Activated T-cell treated with anti-CD3 and anti-CD28 coated beads for 48 hours (primary cell): Measurements from ENCODE around the gene CTNNBIP1.
"Not testable (repeated sequence)": the region's sequence is repeated elsewhere in the genome, so short reads cannot be mapped to it uniquely, and the experiment has no call there.

Experiments used
- DNase-seq: peaks from one replicate; pipeline ENCODE4 v3.0.0-alpha.2; 2020; ENCODE audit warnings: low read depth

The CTNNBIP1 gene

GRCh38 chr1:9803003-9803918 lies 106.8 kb downstream of the CTNNBIP1 start:
- not testable (repeated sequence) for DNase-seq

GRCh38 chr1:9801909-9802308 lies 108.2 kb downstream of the CTNNBIP1 start:
- DNase-seq: no peak
